Measurements from ENCODE around the gene GAL3ST3. TPM values are rescaled to one million over a fixed set of nuclear protein-coding genes. Genes with fewer than 3 reads are reported as not detected.

Gene GAL3ST3
- total and polyA plus RNA-seq, 10 of the 15 experiments (the other 5 are each of a cell fraction or from before 2014, with no cell fraction given), result 0.06 to 0.12 TPM; not detected in 8

DNA sequence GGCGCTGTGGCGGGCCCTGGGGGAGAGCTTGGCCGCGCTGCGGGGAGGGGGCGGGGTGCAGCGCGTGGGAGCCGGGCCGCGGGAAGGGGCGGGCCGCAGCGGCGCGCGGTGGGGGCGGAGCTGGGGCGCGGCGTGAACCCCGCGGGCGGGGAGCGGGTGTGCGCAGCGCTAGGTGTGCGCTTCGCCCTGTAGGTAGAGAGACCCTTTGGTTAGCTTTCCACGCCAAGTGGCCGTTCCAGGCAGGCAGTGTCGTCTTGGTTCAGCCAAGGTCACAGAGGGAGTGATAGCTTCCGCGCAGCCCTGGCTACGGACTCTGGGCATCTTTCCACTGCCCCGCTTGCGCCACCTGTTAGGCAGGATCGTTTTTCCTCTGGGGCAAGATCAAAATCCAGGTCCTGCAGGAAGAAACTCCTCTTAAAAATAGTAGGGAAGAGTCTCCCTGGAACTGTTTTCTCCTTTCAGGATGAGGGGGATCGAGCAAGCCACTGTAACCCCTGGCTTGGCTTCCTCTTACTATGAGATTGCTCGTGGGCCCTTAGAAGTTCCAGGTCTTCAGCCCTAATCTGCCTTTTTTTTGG lies 46.2 kb downstream of the GAL3ST3 start (continued):
- TF ChIP-seq, protein P1, sequence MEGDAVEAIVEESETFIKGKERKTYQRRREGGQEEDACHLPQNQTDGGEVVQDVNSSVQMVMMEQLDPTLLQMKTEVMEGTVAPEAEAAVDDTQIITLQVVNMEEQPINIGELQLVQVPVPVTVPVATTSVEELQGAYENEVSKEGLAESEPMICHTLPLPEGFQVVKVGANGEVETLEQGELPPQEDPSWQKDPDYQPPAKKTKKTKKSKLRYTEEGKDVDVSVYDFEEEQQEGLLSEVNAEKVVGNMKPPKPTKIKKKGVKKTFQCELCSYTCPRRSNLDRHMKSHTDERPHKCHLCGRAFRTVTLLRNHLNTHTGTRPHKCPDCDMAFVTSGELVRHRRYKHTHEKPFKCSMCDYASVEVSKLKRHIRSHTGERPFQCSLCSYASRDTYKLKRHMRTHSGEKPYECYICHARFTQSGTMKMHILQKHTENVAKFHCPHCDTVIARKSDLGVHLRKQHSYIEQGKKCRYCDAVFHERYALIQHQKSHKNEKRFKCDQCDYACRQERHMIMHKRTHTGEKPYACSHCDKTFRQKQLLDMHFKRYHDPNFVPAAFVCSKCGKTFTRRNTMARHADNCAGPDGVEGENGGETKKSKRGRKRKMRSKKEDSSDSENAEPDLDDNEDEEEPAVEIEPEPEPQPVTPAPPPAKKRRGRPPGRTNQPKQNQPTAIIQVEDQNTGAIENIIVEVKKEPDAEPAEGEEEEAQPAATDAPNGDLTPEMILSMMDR (IDR thresholded peaks at IDR 0.05 in 2 of 3, conservative IDR thresholded peaks at IDR 0.05 in 1 of 3; ENCODE audit: control insufficient read depth in 2 of 3, extremely low read depth in 1 of 3, insufficient read depth in 1 of 3, low read depth in 3 of 3, low read length in 3 of 3), result peak in 1 of 3 experiments; percentile 14; a peak in 1 of 6 replicates
- TF ChIP-seq RFX5 (IDR thresholded peaks at IDR 0.05; ENCODE audit: low read depth, low read length), result no peak
- TF ChIP-seq WRNIP1 (IDR thresholded peaks at IDR 0.05; ENCODE audit: borderline replicate concordance, low read depth, low read length), result 0 out of 2 replicates have a peak, but pooled peaks have one; percentile 87
- 0 out of 2 replicates have a peak, but pooled peaks have one; percentile 14 for TF ChIP-seq POLR2AphosphoS5 (IDR thresholded peaks at IDR 0.05; ENCODE audit: low read length)
- TF ChIP-seq, protein P2, sequence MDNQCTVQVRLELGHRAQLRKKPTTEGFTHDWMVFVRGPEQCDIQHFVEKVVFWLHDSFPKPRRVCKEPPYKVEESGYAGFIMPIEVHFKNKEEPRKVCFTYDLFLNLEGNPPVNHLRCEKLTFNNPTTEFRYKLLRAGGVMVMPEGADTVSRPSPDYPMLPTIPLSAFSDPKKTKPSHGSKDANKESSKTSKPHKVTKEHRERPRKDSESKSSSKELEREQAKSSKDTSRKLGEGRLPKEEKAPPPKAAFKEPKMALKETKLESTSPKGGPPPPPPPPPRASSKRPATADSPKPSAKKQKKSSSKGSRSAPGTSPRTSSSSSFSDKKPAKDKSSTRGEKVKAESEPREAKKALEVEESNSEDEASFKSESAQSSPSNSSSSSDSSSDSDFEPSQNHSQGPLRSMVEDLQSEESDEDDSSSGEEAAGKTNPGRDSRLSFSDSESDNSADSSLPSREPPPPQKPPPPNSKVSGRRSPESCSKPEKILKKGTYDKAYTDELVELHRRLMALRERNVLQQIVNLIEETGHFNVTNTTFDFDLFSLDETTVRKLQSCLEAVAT (IDR thresholded peaks at IDR 0.05), result no peak
- 0 out of 2 replicates have a peak, but pooled peaks have one; percentile 17 for TF ChIP-seq NRF1 (conservative IDR thresholded peaks at IDR 0.05; ENCODE audit: low read depth, low read length)
- no peak for TF ChIP-seq CHD4 (IDR thresholded peaks at IDR 0.05)
- TF ChIP-seq, protein P3, sequence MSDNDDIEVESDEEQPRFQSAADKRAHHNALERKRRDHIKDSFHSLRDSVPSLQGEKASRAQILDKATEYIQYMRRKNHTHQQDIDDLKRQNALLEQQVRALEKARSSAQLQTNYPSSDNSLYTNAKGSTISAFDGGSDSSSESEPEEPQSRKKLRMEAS (IDR thresholded peaks at IDR 0.05; ENCODE audit: low read depth, low read length), result 0 out of 2 replicates have a peak, but pooled peaks have one; percentile 9
- TF ChIP-seq TBL1XR1 (IDR thresholded peaks at IDR 0.05; ENCODE audit: low read depth, low read length), result no peak
- TF ChIP-seq FOS (IDR thresholded peaks at IDR 0.05; ENCODE audit: borderline replicate concordance, extremely low read depth, insufficient read length), result no peak
- TF ChIP-seq EGR1 (IDR thresholded peaks at IDR 0.05; ENCODE audit: borderline replicate concordance in 1 of 2, low read depth in 2 of 2, low read length in 2 of 2), result peak in 1 of 2 experiments; percentile 67; a peak in 1 of 3 replicates
- peak; percentile 62; the same call in 1 of the 2 replicates for TF ChIP-seq BACH1 (IDR thresholded peaks at IDR 0.05; ENCODE audit: borderline replicate concordance)
